Epithelial cell of proximal tubule (primary cell): ENCODE measurements around the gene SYT7. TPM values are rescaled to one million over a fixed set of nuclear protein-coding genes. Genes with fewer than 3 reads are reported as not detected.
A peak's percentile ranks its signal among the peaks of the same experiment; 100 is the strongest.

ENCODE experiments used
- DNase-seq: peaks from one replicate; pipeline ENCODE4 v3.0.0-alpha.2; 2011; ENCODE audit warnings: low read depth
- H3K4me3 ChIP-seq: 2 replicates; pipeline ENCODE4 v1.5.1; 2011; ENCODE audit warnings: low read depth, mild to moderate bottlenecking, low read length
- CTCF ChIP-seq: conservative IDR thresholded peaks from 2 replicates; pipeline ENCODE4 v1.5.1; 2012; ENCODE audit warnings: low read depth, mild to moderate bottlenecking, low read length
- total RNA-seq: library from RNA; depleted of rRNA; stranded (reverse); fragments of >200 nt; gene quantifications from 2 replicates; pipeline ENCODE4 v1.2.3, GENCODE V29; 2015

The SYT7 gene
- total RNA-seq, 1 donor from 2014 or later: 0.23 TPM

DNA sequence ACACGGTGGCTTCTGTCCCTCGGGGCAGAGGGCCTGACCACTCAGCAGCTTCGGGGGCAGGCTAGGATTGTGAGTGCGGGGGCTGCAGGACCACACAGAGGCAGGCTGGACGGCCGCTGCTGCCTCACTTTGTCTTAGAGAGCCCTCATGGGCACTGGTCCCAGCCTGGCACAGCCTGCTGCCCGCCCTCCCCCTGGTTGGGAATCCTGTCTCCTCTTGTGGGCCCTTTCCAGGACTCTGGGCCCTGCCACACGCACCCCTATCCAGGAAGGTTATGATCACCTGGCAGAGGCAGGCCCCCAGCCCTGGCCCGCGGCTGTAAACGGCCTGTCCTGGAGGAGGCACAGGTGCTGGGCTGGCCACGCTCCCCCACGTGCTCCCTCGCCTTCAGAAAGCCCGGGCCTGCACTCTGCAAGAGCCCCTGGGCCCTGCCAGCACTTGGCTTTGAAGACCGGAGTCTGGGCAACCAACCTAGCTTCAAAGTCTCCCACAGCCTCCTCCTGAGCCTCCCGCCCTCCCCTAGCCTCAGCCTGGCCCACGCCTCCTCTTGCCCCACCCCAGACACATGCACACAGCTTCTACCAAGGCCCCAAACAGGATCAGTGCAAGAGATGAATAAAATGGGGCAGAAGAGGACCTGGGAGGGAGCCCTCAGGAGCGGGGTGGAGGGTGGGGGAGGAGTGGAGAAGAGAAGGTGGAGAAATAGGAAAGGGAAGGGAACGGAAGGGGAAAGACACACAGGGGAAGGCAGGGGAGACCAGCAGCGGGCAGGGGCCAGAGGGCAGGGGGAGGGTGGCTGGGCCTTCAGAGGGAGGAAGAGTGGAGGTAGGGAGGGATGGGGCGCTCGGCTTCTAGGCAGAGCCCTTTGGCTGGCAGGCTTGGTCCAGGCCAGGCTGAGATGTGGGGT is 31.0 kb downstream of the SYT7 start:
- no peak overlapping the region for H3K4me3 ChIP-seq
- no peak for TF ChIP-seq CTCF
- DNase-seq: no peak

GRCh38 chr11:61549177-61549576 is 31.7 kb downstream of the SYT7 start:
- no peak overlapping the region for H3K4me3 ChIP-seq
- no peak for TF ChIP-seq CTCF
- no peak for DNase-seq

GRCh38 chr11:61547246-61547645 is 33.6 kb downstream of the SYT7 start:
- H3K4me3 ChIP-seq: no peak overlapping the region
- DNase-seq: no peak
- no peak for TF ChIP-seq CTCF

GRCh38 chr11:61546663-61547062 is 34.2 kb downstream of the SYT7 start:
- no peak overlapping the region for H3K4me3 ChIP-seq
- DNase-seq: no peak
- TF ChIP-seq CTCF: no peak

DNA sequence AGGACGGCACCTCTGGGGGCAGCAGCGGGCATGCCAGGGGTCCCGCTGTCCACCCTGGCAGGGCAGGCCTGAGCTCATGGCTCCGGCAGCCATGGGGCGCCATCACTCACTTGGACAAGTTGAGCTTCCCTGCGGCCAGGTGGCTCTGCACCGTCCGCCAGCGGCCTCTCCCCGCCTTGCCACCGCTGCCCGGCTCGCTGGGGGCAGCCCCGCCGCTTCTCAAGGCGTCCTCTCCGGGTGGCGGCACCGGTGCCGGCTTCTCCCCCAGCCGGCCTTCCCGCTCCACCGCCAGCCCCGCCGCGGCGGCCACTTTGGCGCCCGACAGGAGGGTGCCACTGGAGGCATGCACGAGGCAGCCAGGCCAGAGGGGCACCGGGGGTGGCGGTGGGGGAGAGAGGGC is 35.0 kb downstream of the SYT7 start:
- H3K4me3 ChIP-seq: no peak overlapping the region
- DNase-seq: no peak
- TF ChIP-seq CTCF: no peak

DNA sequence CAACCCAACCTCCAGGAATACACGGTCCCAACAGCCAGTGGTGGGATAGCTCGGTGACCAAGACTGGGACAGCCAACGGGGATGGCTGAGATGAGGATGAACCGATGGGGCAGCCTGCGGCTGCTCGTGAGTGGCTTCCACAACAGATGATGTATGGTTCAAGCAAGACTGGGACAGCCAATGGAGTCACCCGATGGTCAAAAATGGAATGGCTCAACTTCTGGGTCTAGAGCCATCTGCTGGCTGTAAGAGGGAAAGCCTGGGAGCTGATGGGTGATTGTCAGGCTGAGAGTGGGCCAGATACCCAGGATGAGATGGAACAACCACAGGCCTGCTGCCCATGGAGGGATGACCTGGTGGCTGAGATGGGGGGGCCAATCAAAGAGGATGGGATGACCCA is 35.5 kb downstream of the SYT7 start:
- H3K4me3 ChIP-seq: no peak overlapping the region
- no peak for DNase-seq
- peak; percentile 76 for TF ChIP-seq CTCF

GRCh38 chr11:61544466-61544865 is 36.4 kb downstream of the SYT7 start:
- TF ChIP-seq CTCF: no peak
- H3K4me3 ChIP-seq: no peak overlapping the region
- no peak for DNase-seq
